ENCODE data around the gene SLC19A1.

DNA sequence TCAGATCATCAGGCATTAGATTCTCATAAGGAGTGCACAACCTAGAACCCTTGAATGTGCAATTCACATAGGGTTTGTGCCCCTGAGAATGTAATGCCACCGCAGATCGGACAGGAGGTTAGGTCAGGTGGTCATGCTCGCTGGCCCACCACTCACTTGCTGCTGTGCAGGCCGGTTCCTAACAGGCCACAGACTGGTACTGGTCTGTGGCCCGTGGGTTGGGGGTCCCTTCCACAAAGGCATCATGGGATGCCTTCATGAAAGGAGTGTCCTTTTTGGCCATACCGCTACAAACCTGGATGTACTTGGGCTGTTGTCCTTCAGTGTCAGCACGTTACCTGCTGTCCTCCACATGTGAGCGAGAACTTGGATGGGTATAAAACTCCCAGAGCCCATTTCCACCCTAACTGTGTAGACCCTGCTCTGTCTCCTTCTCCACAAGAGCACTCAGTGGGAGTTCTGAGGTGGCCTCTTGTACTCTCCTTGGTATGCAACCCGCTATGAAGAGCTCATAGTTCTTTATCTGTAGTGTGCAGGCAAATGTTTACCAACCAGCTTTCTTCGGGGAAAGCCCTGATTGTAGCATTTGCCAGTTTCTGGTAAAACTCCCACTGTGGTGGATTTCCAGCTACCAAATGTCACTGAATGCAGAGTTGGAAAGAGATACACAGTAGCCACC, 41.7 kb upstream of the SLC19A1 start:
- TF ChIP-seq, protein P1, sequence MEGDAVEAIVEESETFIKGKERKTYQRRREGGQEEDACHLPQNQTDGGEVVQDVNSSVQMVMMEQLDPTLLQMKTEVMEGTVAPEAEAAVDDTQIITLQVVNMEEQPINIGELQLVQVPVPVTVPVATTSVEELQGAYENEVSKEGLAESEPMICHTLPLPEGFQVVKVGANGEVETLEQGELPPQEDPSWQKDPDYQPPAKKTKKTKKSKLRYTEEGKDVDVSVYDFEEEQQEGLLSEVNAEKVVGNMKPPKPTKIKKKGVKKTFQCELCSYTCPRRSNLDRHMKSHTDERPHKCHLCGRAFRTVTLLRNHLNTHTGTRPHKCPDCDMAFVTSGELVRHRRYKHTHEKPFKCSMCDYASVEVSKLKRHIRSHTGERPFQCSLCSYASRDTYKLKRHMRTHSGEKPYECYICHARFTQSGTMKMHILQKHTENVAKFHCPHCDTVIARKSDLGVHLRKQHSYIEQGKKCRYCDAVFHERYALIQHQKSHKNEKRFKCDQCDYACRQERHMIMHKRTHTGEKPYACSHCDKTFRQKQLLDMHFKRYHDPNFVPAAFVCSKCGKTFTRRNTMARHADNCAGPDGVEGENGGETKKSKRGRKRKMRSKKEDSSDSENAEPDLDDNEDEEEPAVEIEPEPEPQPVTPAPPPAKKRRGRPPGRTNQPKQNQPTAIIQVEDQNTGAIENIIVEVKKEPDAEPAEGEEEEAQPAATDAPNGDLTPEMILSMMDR (IDR thresholded peaks at IDR 0.05): no peak
- TF ChIP-seq POLR2A (IDR thresholded peaks at IDR 0.05; ENCODE audit: low read depth): no peak
